Mucosa of rectum (tissue), 2 donors: ENCODE measurements around the gene MARCHF10.

Source experiments
- H3K27ac ChIP-seq, 2 donors: one replicate each; pipeline ENCODE4 v1.7.0; 2013; ENCODE audit warnings: inconsistent platforms in 2 of 2, low read depth in 2 of 2, low read length in 2 of 2
- H3K27me3 ChIP-seq, 2 donors: one replicate each; pipeline ENCODE4 v1.7.0; 2013; ENCODE audit warnings: low read length in 2 of 2; ENCODE audit not compliant: control insufficient read depth in 2 of 2, insufficient read depth in 2 of 2
- H3K36me3 ChIP-seq, 2 donors: one replicate each; pipeline ENCODE4 v1.7.0; 2013; ENCODE audit warnings: low read length in 2 of 2; ENCODE audit not compliant: control insufficient read depth in 2 of 2, insufficient read depth in 2 of 2
- H3K4me1 ChIP-seq, 2 donors: one replicate each; pipeline ENCODE4 v1.7.0; 2013; ENCODE audit warnings: low read length in 2 of 2, mild to moderate bottlenecking in 1 of 2; ENCODE audit not compliant: control insufficient read depth in 2 of 2, insufficient read depth in 2 of 2
- H3K4me3 ChIP-seq, 2 donors: one replicate each; pipeline ENCODE4 v1.7.0; 2013; ENCODE audit warnings: low read length in 2 of 2
- H3K9ac ChIP-seq, 2 donors: one replicate each; pipeline ENCODE4 v1.7.0; 2013; ENCODE audit warnings: low read length in 2 of 2, low read depth in 1 of 2, mild to moderate bottlenecking in 1 of 2
- H3K9me3 ChIP-seq, 2 donors: one replicate each; pipeline ENCODE4 v1.7.0; 2013; ENCODE audit warnings: low read length in 2 of 2; ENCODE audit not compliant: control insufficient read depth in 2 of 2
- donor health status: healthy.
- donor health status: Normal muscosa, but diverticular disease.

The MARCHF10 gene

GRCh38 chr17:62821189-62822079 is 13.3 kb upstream of the MARCHF10 start:
- H3K9me3 ChIP-seq, result no peaks in the 10 kb centered on the region
- no peak overlapping the region for H3K4me3 ChIP-seq
- no peak overlapping the region for H3K27ac ChIP-seq
- no peaks in the 10 kb centered on the region for H3K36me3 ChIP-seq
- H3K9ac ChIP-seq, result no peak overlapping the region
- H3K27me3 ChIP-seq, result no peaks in the 10 kb centered on the region
- no peaks in the 10 kb centered on the region for H3K4me1 ChIP-seq

GRCh38 chr17:62819511-62820221 is 11.6 kb upstream of the MARCHF10 start:
- Histone ChIP-seq H3K4me3 (no peak overlapping the region), H3K9ac (no peak overlapping the region), H3K27me3 (no peaks in the 10 kb centered on the region), H3K36me3 (no peaks in the 10 kb centered on the region), H3K4me1 (no peaks in the 10 kb centered on the region), H3K27ac (peak overlapping the region in 1 of 2 donors; percentile 42), H3K9me3 (no peaks in the 10 kb centered on the region)

- no peak overlapping the region for H3K27ac ChIP-seq
- no peaks in the 10 kb centered on the region for H3K36me3 ChIP-seq
- H3K27me3 ChIP-seq, result no peaks in the 10 kb centered on the region
- H3K9ac ChIP-seq, result no peak overlapping the region
- no peaks in the 10 kb centered on the region for H3K9me3 ChIP-seq
- no peak overlapping the region for H3K4me3 ChIP-seq
- no peaks in the 10 kb centered on the region for H3K4me1 ChIP-seq
These were observed 10.4 kb upstream of the MARCHF10 start for GRCh38 chr17:62818526-62818925.

- Histone ChIP-seq H3K27me3 (no peaks in the 10 kb centered on the region), H3K4me3 (no peak overlapping the region), H3K36me3 (no peaks in the 10 kb centered on the region), H3K27ac (no peak overlapping the region), H3K9ac (no peak overlapping the region), H3K9me3 (no peaks in the 10 kb centered on the region), H3K4me1 (no peaks in the 10 kb centered on the region)
These were observed 8.2 kb upstream of the MARCHF10 start for GRCh38 chr17:62816282-62816839.

- no peaks in the 10 kb centered on the region for H3K36me3 ChIP-seq
- no peak overlapping the region for H3K27ac ChIP-seq
- no peaks in the 10 kb centered on the region for H3K27me3 ChIP-seq
- no peaks in the 10 kb centered on the region for H3K9me3 ChIP-seq
- H3K4me1 ChIP-seq, result peaks cover 0 to 3% of the 10 kb centered on the region in 2 donors
- H3K4me3 ChIP-seq, result no peak overlapping the region
- no peak overlapping the region for H3K9ac ChIP-seq
These were observed 1.5 kb upstream of the MARCHF10 start for GRCh38 chr17:62809656-62810055.

- Histone ChIP-seq H3K9ac (no peak overlapping the region), H3K9me3 (no peaks in the 10 kb centered on the region), H3K27me3 (no peaks in the 10 kb centered on the region), H3K4me1 (peaks cover 0 to 3% of the 10 kb centered on the region in 2 donors), H3K36me3 (no peaks in the 10 kb centered on the region), H3K4me3 (no peak overlapping the region), H3K27ac (no peak overlapping the region)
These were observed 459 bp upstream of the MARCHF10 start for GRCh38 chr17:62808576-62808970.

GRCh38 chr17:62805234-62805633 is 2.9 kb downstream of the MARCHF10 start:
- Histone ChIP-seq H3K36me3 (no peaks in the 10 kb centered on the region), H3K4me3 (no peak overlapping the region), H3K9me3 (no peaks in the 10 kb centered on the region), H3K27me3 (no peaks in the 10 kb centered on the region), H3K9ac (no peak overlapping the region), H3K27ac (no peak overlapping the region), H3K4me1 (peaks cover 0 to 3% of the 10 kb centered on the region in 2 donors)

GRCh38 chr17:62804822-62805221 is 3.3 kb downstream of the MARCHF10 start:
- Histone ChIP-seq H3K9ac (no peak overlapping the region), H3K9me3 (no peaks in the 10 kb centered on the region), H3K4me1 (peaks cover 0 to 3% of the 10 kb centered on the region in 2 donors), H3K4me3 (no peak overlapping the region), H3K27ac (no peak overlapping the region), H3K27me3 (no peaks in the 10 kb centered on the region), H3K36me3 (no peaks in the 10 kb centered on the region)

- Histone ChIP-seq H3K27me3 (no peaks in the 10 kb centered on the region), H3K4me1 (peaks cover 0 to 3% of the 10 kb centered on the region in 2 donors), H3K4me3 (no peak overlapping the region), H3K27ac (no peak overlapping the region), H3K9me3 (no peaks in the 10 kb centered on the region), H3K36me3 (no peaks in the 10 kb centered on the region), H3K9ac (no peak overlapping the region)
These were observed 4.1 kb downstream of the MARCHF10 start for GRCh38 chr17:62804025-62804424.

GRCh38 chr17:62802561-62803205 is 5.4 kb downstream of the MARCHF10 start:
- H3K27me3 ChIP-seq, result no peaks in the 10 kb centered on the region
- no peaks in the 10 kb centered on the region for H3K36me3 ChIP-seq
- H3K4me1 ChIP-seq, result peaks cover 0 to 3% of the 10 kb centered on the region in 2 donors
- H3K9me3 ChIP-seq, result no peaks in the 10 kb centered on the region
- no peak overlapping the region for H3K9ac ChIP-seq
- H3K4me3 ChIP-seq, result no peak overlapping the region
- H3K27ac ChIP-seq, result no peak overlapping the region
